GM15510 (cell line): Measurements from ENCODE around the gene RGS9.

Experiments
- POLR2A ChIP-seq: IDR thresholded peaks from 3 replicates; pipeline ENCODE4 v1.6.1; 2011; ENCODE audit warnings: borderline replicate concordance; ENCODE audit not compliant: insufficient read length; ENCODE audit errors: extremely low read depth

Gene RGS9

DNA sequence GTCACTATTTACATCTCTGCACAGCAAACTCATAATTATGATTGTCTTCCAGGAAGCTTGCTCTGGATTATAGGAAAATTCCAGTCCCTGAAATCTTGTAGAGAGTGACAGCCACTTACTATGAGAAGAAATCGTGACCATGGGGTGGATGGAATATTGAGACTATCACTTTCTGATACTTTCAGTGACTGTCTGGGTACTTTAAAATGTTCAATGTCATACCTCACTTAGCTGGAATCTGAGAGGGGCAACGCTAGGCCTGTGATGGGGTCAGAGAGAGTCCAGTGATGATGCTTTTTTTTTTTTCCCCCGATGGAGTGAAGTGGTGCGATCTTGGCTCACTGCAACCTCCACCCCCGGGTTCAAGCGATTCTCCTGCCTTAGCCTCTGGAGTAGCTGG, 32.2 kb upstream of the RGS9 start:
- TF ChIP-seq POLR2A = no peak

DNA sequence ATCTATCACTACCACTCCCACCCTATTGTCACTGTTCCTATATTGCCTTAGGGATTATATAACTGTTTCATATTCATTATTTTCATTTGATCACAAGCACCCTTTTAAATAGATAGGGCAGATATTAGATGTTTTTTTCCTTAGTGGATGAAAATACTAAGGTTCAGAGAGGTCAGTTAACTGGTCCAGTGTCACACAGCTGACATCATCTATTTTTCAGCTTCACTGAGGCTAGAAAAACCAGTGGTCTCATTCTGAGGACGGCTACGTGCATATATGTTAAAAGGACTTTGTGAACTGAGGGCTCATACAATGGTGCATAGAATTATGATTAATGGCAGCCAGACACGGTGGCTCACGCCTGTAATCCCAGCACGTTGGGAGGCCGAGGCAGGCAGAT, 29.0 kb upstream of the RGS9 start:
- TF ChIP-seq POLR2A = no peak

DNA sequence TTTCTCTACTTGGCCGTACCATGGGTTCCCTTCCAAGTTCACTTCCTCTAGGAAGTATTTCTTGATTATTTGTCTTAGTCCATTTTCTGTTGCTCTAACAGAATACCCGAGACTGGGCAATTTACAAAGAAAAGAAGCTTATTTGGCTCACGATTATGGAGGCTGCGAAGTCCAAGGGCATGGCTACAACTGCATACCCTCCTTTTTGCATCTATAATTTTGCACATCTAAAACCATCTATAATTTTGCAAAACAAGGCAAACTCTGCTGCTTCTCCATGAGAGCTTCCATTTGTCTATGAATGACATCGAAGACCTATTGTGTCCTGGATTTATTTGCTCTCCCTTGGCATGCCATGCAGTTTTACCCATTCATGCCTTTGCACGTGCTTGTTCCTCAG, 27.6 kb upstream of the RGS9 start:
- TF ChIP-seq POLR2A = no peak

DNA sequence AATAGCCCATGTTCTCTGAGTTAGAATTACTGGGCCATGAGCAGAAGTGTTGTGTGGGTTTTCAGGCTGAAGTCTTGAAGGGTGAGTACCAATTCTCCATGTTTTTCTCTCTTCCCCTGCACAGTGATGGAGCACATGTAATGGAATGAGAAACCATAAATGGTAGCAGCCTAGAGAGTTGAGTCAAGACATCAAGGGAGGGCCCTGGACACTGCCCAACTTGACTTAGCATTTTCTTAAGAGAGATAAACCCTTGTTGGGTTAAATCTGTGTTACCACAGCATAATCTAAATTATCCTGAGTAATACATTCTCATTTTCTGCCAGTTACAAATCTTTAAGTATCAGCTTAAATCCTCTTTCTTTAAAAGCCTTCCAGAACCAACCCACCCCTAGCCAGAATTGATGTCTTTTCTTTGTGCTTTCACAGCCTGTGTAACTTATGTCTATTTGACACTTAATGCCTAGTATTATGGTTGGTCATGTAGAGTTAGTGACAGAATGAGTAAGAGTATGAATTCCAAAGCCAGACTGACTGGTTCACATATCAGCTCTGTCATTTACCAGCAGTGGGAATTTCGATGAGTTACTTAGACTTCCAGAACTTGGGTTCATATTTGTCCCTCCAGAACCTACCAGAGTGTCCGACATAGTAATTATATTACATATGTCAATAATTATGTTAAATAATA, 27.0 kb upstream of the RGS9 start:
- TF ChIP-seq POLR2A = no peak

DNA sequence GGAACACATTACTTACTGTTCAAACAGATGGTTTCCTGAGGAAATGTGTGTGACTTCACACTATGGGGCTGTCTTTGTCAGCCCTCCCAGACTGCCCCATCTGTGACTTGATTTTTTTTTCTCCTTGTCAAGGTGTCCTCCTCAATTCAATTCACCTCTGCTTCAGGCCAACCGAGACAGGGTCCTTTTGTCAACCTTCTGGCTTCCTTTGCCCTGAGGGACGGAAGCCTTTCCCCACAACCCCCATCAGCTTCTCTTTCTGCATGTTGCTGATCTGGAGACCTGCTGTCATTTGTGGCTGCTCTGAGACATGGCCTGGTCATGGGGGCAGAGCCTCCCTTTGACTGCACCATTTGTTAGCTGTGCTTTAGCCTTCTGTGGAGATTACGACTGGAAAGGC, 21.3 kb upstream of the RGS9 start:
- no peak for TF ChIP-seq POLR2A

DNA sequence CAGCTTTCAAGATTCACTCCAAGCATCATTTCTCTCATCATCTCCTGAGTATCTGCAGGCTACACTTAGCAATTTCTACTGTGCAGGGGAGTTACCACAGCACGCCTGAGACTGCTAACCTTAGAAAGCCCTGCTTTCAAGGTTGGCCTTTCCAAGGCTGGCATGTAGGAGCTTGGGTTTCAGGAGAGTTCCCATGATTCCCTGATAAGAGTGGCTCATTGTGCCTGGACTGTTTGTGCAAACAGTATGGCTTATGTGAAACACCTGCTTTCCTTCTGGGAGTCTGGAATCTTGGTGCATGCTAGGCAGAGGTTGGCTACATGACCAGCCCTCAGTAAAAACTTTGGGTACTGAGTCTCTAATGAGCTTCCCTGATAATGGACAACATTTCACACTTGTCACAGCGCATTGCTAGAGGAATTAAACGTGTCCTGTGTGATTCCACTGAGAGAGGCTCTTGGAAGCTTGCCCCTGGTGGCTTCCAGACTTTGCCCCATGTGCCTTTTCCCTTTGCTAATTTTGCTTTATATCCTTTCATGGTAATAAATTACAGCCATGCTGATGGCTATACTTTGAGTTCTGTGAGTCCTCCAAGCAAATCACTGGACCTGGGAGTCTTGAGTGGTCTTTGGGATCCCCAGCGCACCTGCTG, 19.7 kb upstream of the RGS9 start:
- no peak for TF ChIP-seq POLR2A

DNA sequence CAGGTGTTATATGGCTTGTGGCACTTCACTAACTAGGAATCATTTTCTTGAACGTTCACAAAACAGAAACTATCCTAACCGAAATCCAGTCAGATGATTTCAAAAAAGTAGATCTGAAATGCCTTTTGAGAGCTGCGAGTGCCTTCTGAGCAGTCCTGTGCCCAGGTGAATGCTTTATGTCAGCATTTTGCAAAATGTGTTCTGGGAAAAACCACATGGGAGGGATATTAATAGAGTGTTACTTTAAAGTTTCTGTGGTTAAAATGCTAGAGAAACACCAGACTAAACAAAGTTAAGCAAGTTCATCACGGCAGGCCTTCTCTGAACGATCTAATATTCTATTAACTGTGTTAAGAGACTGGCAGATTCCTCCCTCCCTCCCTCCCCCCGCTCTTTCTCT, 15.8 kb upstream of the RGS9 start:
- no peak for TF ChIP-seq POLR2A

- TF ChIP-seq POLR2A = no peak
Measured at GRCh38 chr17:65121916-65122806, 15.0 kb upstream of the RGS9 start.

DNA sequence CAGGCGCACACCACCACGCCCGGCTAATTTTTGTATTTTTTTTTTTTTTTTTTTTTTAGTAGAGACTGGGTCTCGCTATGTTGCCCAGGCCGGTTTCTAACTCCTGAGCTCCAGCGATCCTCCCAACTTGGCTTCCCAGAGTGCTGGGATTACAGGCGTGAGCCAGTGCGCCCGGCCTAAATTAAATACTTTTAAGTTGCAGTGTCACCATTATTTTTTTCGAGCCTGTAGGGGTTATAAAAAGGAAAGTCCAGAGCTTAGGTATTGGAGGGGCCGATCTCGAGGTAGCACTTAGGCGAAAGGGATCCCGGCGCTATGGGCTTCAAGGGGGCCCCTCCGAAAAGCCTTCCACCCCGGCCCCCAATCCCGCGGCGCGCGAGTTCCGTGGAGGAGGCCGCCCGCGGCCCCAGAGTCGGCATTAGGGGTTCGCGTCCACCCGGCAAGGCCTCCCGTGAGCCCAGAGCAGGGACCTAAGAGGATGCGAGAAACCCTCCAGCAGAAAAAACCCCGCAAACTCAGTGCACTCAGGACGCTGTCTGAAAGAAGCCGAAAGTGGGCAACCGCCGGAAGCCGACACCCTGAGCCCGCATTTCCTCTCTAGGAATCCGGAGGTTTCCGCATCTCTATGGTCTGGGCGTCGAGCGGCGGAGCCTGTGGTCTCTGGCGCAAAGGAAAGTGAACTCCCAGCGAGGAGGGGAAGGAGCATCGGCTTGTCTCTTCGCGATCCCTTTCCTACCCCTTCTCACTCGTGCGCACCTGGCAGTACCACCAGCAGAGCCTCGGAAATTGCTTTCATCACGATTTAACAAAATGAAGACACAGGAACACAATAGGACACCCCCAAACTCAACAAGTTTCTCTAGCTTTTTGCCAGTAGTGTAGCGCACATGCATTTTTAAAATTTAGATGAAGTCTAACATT, 14.1 kb upstream of the RGS9 start:
- TF ChIP-seq POLR2A = peak; percentile 71

DNA sequence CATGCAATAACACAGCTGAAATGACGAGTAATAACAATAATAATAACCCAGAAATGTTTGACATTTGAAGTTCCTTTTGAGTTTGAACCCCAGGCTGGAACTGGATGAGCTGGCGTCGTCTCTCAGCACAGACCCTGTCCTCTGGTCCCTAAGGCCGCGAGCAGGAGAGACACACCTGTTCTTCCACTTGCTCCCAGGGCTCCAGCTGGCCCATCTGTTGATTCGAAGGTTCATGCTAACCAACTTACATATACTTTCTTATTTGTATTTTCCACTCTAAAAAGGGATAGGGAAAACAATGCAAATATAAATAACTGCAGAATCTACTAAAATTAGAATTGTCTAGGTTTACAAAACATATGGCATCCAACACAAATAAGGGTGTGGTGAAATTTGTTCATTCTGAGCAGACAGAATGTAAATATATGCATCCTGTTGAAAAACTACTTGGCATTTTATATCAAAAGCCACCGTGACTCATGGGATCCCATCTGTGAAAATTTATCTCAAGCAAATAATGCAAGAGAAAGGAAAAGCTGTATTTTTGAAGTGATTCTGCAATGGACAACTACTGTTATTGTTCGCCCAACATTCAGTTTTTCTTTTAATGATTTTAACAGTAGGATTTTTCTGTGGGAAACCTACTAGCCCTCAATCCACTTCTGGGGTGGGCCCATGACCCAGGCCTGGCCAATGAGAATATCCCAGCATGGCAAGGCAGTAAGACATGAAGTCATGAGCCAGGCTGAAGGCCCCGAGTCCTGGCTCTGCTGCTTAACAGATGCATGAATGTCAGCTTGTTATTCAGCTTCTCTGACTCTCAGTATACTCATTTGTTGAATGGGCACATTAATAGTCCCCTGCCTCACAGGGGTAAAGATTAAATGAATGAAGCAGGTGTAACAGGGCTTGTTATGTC, 13.2 kb upstream of the RGS9 start:
- no peak for TF ChIP-seq POLR2A

DNA sequence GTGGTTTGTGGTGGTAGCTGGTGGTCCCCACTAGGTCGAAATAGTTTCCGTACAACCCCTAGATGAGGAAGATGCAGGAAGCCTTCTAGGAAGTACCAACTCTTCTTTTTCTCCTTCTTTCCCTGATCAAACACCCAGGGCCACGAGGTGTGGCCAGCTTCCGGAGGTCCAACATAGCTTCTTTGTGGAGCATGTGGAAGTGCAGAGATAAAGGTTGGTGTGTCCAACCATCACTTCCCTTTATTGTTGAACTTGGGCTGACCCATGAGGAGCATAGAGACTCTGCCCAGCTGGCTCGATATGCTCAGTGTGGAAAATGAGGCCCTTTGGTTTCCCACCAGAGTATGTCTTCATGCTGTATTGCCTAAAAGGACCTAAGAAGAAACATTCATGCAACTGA, 6.3 kb upstream of the RGS9 start:
- TF ChIP-seq POLR2A = no peak

GRCh38 chr17:65131240-65131639, 5.9 kb upstream of the RGS9 start:
- TF ChIP-seq POLR2A = no peak

DNA sequence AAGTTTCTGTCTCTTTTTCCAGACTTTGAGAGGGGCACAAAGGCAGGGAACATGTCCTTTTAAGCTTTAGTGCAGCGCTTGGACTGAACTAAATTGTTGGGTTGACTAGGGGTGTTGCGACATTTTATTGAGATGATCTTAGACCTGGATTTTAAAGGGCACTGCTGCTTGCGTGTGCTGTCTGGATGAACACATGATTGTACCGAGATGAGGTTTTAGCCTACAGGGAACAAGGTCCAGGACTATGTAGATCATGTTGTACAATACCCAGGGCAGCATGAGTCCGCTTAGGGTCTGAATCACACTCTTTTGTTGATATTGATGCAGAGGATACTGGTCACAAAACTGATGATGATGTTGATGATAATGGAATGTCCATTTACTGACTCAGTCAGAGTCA, 5.2 kb upstream of the RGS9 start:
- TF ChIP-seq POLR2A = no peak

DNA sequence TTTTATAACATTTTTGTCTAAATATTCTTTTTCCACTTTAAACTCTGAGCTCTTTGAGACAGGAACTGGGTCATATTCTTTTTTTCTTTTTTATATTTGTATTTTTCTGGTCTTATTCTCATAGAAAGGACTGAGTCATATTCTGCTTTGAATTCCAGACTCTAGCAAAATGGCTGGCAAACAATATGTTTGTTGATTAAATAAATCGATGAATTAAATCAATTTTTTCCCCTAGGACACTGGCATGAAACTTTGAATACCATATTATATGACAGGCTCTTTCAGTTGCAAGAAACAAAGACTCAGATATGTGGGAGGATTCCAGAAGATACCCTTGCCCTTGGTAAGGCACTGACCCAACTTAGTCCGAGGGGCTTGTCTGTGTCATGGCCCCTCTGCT, 3.1 kb upstream of the RGS9 start:
- no peak for TF ChIP-seq POLR2A

DNA sequence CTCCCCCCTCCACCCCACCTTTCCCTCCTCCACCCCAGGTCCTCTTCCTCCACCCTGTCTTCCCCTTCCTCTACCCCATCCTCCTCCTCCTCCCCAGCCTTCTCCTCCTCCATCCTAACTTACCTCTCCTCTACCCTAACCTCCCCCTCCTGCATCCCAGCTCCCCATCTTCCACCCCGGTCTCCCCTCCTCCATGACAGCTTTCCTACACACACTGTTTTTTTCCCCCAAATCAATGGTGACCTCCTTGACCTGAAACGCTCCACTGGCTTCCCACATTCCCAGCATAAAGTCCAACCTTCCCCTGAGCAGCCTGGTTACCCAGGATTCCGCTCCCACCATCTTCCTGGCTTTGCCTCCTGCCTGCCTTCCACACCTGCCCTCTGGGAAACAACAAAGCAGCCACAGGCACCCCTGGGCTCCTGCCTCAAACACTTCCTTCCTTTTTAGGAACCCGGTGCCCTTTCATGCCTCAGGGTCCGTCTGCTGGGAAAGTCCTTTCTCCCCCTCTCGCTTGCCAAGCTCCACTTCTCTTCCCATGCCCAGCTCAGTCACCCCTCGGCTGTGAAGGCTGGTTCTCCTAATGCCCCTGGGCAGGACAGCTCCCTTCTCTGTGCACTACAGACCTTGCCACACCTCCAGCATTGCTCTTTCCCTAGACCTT, 2.1 kb downstream of the RGS9 start:
- no peak for TF ChIP-seq POLR2A
